Measurements from ENCODE around the gene ZAP70. TPM values are rescaled to one million over a fixed set of nuclear protein-coding genes. Genes with fewer than 3 reads are reported as not detected.

Gene ZAP70
- total and polyA plus RNA-seq, 2 of the 13 experiments (the other 11 are each of a cell fraction or from before 2014, with no cell fraction given): 0.51 to 4.0 TPM

- CTCF ChIA-PET (ENCODE audit: low intra/inter-chr PET ratio, low total read pairs): interaction anchor here (2.0 kb wide), 1 partner anchor 610 kb away, joined by 7 read pairs; no protein-coding TSS in a partner anchor
- H2AFZ ChIP-seq (ENCODE audit: low read length): no peak overlapping the region
- WGBS (ENCODE audit: low lambda C conversion rate): 97% methylated on average over 11 of the region's 11 CpGs
- H3K27me3 ChIP-seq (ENCODE audit: control insufficient read depth in 1 of 2, insufficient read depth in 2 of 2, low read length in 2 of 2): no peaks in the 10 kb centered on the region
- DNase-seq (ENCODE audit: low spot score) (no peak), FAIRE-seq (no peak), ATAC-seq (no peak)
- POLR2A ChIA-PET: no interaction called here
- no peaks in the 10 kb centered on the region for H3K9me3 ChIP-seq (ENCODE audit: low read length)
- intact Hi-C loops (cut with micrococcal nuclease; ENCODE audit: unreplicated experiment) (no loop called here), in situ Hi-C loops (cut with HindIII; ENCODE audit: extremely low pct_ligation_motif_present, low pct_unique_long_range_greater_than_20kb) (no loop called here)
- TF ChIP-seq NFKBIZ (CRISPR knock-in tag; IDR thresholded peaks at IDR 0.05) (no peak), KLF13 (CRISPR knock-in tag; IDR thresholded peaks at IDR 0.05) (no peak), FOXA3 (CRISPR knock-in tag; IDR thresholded peaks at IDR 0.05) (no peak), SP1 (IDR thresholded peaks at IDR 0.05) (no peak), SP1 (CRISPR knock-in tag; IDR thresholded peaks at IDR 0.05) (no peak), ZFP37 (CRISPR knock-in tag; IDR thresholded peaks at IDR 0.05; ENCODE audit: borderline replicate concordance) (no peak), NCOR1 (IDR thresholded peaks at IDR 0.05; ENCODE audit: borderline replicate concordance, low read length) (no peak), PBX3 (CRISPR knock-in tag; IDR thresholded peaks at IDR 0.05; ENCODE audit: borderline replicate concordance) (no peak), ZFP1 (CRISPR knock-in tag; IDR thresholded peaks at IDR 0.05) (no peak)
- no peak overlapping the region for H3K9ac ChIP-seq (ENCODE audit: insufficient read depth, low read depth, low read length)
- H3K36me3 ChIP-seq (replicated peaks in 1 of 2; ENCODE audit: control insufficient read depth in 1 of 2, insufficient read depth in 2 of 2, low read length in 2 of 2): peaks cover 1 to 42% of the 10 kb centered on the region in 2 experiments; a peak in 4 of 5 replicates
- BruUV-seq (replicated peaks): no TSS peak
- no peaks in the 10 kb centered on the region for H3K79me2 ChIP-seq (ENCODE audit: insufficient read depth, low read length)
- H3K27ac ChIP-seq (ENCODE audit: extremely low read length, insufficient read depth, low read length): no peak overlapping the region
- no peak overlapping the region for H3K4me3 ChIP-seq (replicated peaks in 1 of 3; ENCODE audit: insufficient read depth in 1 of 3, low read depth in 2 of 3, low read length in 3 of 3)
- no peak overlapping the region for H3K4me2 ChIP-seq (ENCODE audit: low read depth, low read length)
- no peaks in the 10 kb centered on the region for H4K20me1 ChIP-seq (ENCODE audit: insufficient read depth, low read length)
- no peaks in the 10 kb centered on the region for H3K4me1 ChIP-seq (ENCODE audit: insufficient read depth, low read length)
Observed at GRCh38 chr2:97775074-97775473, 61.7 kb downstream of the ZAP70 start.

- ChIA-PET CTCF (ENCODE audit: low intra/inter-chr PET ratio, low total read pairs) (no interaction called here), POLR2A (no interaction called here)
- Histone ChIP-seq H3K4me1 (ENCODE audit: insufficient read depth, low read length) (no peaks in the 10 kb centered on the region), H3K9ac (ENCODE audit: insufficient read depth, low read depth, low read length) (no peak overlapping the region), H3K79me2 (ENCODE audit: insufficient read depth, low read length) (no peaks in the 10 kb centered on the region), H3K27me3 (ENCODE audit: control insufficient read depth in 1 of 2, insufficient read depth in 2 of 2, low read length in 2 of 2) (no peaks in the 10 kb centered on the region), H3K27ac (ENCODE audit: extremely low read length, insufficient read depth, low read length) (no peak overlapping the region), H3K9me3 (ENCODE audit: low read length) (no peaks in the 10 kb centered on the region), H3K4me3 (replicated peaks in 1 of 3; ENCODE audit: insufficient read depth in 1 of 3, low read depth in 2 of 3, low read length in 3 of 3) (no peak overlapping the region), H3K36me3 (replicated peaks in 1 of 2; ENCODE audit: control insufficient read depth in 1 of 2, insufficient read depth in 2 of 2, low read length in 2 of 2) (peaks cover 2 to 16% of the 10 kb centered on the region in 2 experiments; a peak in 4 of 5 replicates), H3K4me2 (ENCODE audit: low read depth, low read length) (no peak overlapping the region), H4K20me1 (ENCODE audit: insufficient read depth, low read length) (no peaks in the 10 kb centered on the region), H2AFZ (ENCODE audit: low read length) (no peak overlapping the region)
- no TSS peak for BruUV-seq (replicated peaks)
- DNase-seq (ENCODE audit: low spot score): no peak
- in situ Hi-C loops (cut with HindIII; ENCODE audit: extremely low pct_ligation_motif_present, low pct_unique_long_range_greater_than_20kb) (no loop called here), intact Hi-C loops (cut with micrococcal nuclease; ENCODE audit: unreplicated experiment) (no loop called here)
- 94% methylated on average over 4 of the region's 4 CpGs for WGBS (ENCODE audit: low lambda C conversion rate)
- ATAC-seq: no peak
- no peak for FAIRE-seq
- no peak for TF ChIP-seq MTF1 (CRISPR knock-in tag; IDR thresholded peaks at IDR 0.05)
- no peak for TF ChIP-seq ZNF503 (CRISPR knock-in tag; IDR thresholded peaks at IDR 0.05)
- TF ChIP-seq ATF1 (CRISPR knock-in tag; IDR thresholded peaks at IDR 0.05): no peak
- no peak for TF ChIP-seq SOX6 (IDR thresholded peaks at IDR 0.05)
- no peak for TF ChIP-seq SOX6 (CRISPR knock-in tag; IDR thresholded peaks at IDR 0.05)
- TF ChIP-seq ZSCAN9 (CRISPR knock-in tag; IDR thresholded peaks at IDR 0.05; ENCODE audit: borderline replicate concordance): no peak
- no peak for TF ChIP-seq ZNF800 (CRISPR knock-in tag; IDR thresholded peaks at IDR 0.05)
- TF ChIP-seq CBX5 (CRISPR knock-in tag; IDR thresholded peaks at IDR 0.05; ENCODE audit: borderline replicate concordance): no peak
- no peak for TF ChIP-seq MAF1 (CRISPR knock-in tag; IDR thresholded peaks at IDR 0.05; ENCODE audit: borderline replicate concordance)
Observed at GRCh38 chr2:97779141-97779540, 65.8 kb downstream of the ZAP70 start.
